RWPE2 (cell line): ENCODE data around the gene TMBIM1.

Experiments used
- ATAC-seq: fragments of 200-7000 bp; cut with Tn5 transposase; 3 replicates; pipeline ENCODE4 v1.9.1; 2021; ENCODE audit warnings: low read depth
- DNase-seq: peaks from one replicate; pipeline ENCODE4 v3.0.0-alpha.2; 2020; ENCODE audit warnings: low spot score
- H3K27ac ChIP-seq: fragments of 450-650 bp; 2 replicates; pipeline ENCODE4 v1.5.1; 2017; ENCODE audit warnings: mild to moderate bottlenecking; ENCODE audit not compliant: poor library complexity, severe bottlenecking
- H3K27me3 ChIP-seq: fragments of 250-450 bp; sonication (Bioruptor Pico); 2 replicates; pipeline ENCODE4 v1.5.1; 2021; ENCODE audit warnings: mild to moderate bottlenecking, moderate library complexity; ENCODE audit not compliant: insufficient read depth, poor library complexity, severe bottlenecking
- H3K36me3 ChIP-seq: fragments of 250-450 bp; sonication (Bioruptor Pico); 2 replicates; pipeline ENCODE4 v1.5.1; 2020; ENCODE audit warnings: low read depth, mild to moderate bottlenecking, moderate library complexity
- H3K4me1 ChIP-seq: fragments of 250-450 bp; sonication (Bioruptor Pico); 2 replicates; pipeline ENCODE4 v1.5.1; 2021; ENCODE audit warnings: mild to moderate bottlenecking, moderate library complexity; ENCODE audit not compliant: insufficient read depth, poor library complexity, severe bottlenecking
- H3K4me3 ChIP-seq: fragments of 250-450 bp; sonication (Bioruptor Pico); 2 replicates; pipeline ENCODE4 v1.5.1; 2021; ENCODE audit warnings: mild to moderate bottlenecking, moderate library complexity; ENCODE audit not compliant: severe bottlenecking
- H3K9me3 ChIP-seq: fragments of 250-450 bp; sonication (Bioruptor Pico); 2 replicates; pipeline ENCODE4 v1.5.1; 2021; ENCODE audit warnings: mild to moderate bottlenecking, moderate library complexity; ENCODE audit not compliant: severe bottlenecking
- TF ChIP-seq, protein P1 (sequence below): fragments of 450-650 bp; IDR thresholded peaks from one replicate; pipeline ENCODE4 v1.5.1; 2017; ENCODE audit warnings: mild to moderate bottlenecking, moderate library complexity; ENCODE audit not compliant: poor library complexity, severe bottlenecking

The TMBIM1 gene

DNA sequence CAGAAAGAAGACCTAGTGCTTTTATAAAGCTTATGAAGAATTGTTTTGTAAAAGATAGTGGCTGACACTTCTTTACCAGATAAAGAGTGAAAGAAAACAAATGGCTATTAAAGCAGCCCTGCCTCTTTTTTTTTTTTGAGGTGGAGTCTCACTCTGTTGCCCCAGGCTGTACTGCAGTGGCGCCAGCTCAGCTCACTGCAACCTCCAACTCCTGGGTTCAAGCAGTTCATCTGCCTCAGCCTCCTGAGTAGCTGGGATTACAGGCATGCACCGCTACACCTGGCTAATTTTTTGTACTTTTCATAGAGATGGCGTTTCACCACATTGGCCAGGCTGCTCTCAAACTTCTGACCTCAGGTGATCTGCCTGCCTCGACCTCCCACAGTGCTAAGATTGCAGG lies 62.5 kb downstream of the TMBIM1 start:
- peak; percentile 60 for ATAC-seq
- peaks cover 31% of the 10 kb centered on the region for H3K4me1 ChIP-seq
- H3K36me3 ChIP-seq = peaks cover 95% of the 10 kb centered on the region

DNA sequence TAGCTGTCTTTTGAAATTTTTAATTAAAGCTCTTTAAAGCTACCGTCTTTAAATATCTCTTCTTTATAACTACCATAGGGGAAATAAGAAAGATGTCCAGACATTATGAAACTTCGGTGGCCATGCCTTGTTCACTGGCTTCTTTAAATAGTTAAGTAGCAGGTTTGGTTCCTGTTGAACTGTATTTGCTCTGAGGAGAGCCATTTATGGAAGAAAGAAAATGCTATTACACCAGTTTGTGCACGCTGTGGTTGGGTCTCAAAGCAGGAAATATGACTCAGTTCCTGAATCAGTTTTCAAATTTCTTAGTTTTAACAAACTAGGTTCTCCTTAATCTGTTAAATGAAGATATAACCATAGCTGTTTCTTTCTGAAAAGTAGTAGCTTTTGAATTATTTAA lies 63.1 kb downstream of the TMBIM1 start:
- peak overlapping the region; percentile 96 for H3K27ac ChIP-seq
- DNase-seq (no peak), ATAC-seq (peak; percentile 96)
- H3K36me3 ChIP-seq = peaks cover 95% of the 10 kb centered on the region
- H3K27me3 ChIP-seq = no peaks in the 10 kb centered on the region
- H3K4me1 ChIP-seq = peaks cover 31% of the 10 kb centered on the region
- H3K9me3 ChIP-seq = no peaks in the 10 kb centered on the region
- TF ChIP-seq, protein P1, sequence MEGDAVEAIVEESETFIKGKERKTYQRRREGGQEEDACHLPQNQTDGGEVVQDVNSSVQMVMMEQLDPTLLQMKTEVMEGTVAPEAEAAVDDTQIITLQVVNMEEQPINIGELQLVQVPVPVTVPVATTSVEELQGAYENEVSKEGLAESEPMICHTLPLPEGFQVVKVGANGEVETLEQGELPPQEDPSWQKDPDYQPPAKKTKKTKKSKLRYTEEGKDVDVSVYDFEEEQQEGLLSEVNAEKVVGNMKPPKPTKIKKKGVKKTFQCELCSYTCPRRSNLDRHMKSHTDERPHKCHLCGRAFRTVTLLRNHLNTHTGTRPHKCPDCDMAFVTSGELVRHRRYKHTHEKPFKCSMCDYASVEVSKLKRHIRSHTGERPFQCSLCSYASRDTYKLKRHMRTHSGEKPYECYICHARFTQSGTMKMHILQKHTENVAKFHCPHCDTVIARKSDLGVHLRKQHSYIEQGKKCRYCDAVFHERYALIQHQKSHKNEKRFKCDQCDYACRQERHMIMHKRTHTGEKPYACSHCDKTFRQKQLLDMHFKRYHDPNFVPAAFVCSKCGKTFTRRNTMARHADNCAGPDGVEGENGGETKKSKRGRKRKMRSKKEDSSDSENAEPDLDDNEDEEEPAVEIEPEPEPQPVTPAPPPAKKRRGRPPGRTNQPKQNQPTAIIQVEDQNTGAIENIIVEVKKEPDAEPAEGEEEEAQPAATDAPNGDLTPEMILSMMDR = no peak
- no peak overlapping the region for H3K4me3 ChIP-seq

More for the DNA sequence above, 62.5 kb downstream of the TMBIM1 start:
- Histone ChIP-seq H3K9me3 (no peaks in the 10 kb centered on the region), H3K27ac (peak overlapping the region; percentile 96), H3K27me3 (no peaks in the 10 kb centered on the region), H3K4me3 (no peak overlapping the region)
- DNase-seq = no peak
- TF ChIP-seq, protein P1 = no peak

DNA sequence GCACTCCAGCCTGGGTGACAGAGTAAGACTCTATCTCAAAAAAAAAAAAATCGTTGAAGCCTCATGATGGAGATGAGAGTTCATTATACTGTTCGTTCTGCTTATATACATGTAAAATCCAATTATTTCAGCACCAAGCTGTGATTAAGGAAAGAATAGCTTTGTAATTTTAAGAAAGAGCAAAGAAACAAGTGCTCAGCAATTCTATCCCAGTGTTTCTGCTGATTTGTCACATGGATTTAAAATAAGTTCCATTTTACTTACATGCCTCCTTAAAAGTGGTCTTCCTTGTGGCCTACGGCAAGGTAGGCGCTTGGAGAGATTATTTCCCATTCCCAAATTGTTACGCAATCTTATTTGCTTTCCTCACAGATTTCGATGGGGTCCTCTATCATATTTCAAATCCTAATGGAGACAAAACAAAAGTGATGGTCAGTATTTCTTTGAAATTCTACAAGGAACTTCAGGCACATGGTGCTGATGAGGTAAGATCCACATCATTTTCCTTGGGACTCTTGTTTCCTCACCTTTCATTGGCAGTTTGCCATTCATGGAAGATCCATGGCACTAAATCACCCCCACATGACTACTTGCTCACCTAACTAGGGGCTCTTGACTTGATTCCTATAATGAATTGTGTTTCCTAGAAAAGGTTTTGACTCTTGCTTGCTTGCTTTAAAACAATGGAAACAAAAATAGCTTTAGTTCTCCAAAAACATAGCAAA lies 63.8 kb downstream of the TMBIM1 start:
- Histone ChIP-seq H3K27ac (peak overlapping the region; percentile 96), H3K36me3 (peaks cover 95% of the 10 kb centered on the region), H3K4me1 (peaks cover 31% of the 10 kb centered on the region), H3K4me3 (no peak overlapping the region), H3K9me3 (no peaks in the 10 kb centered on the region), H3K27me3 (no peaks in the 10 kb centered on the region)
- TF ChIP-seq, protein P1 = no peak
- ATAC-seq (peak; percentile 38; the same call in 2 of the 3 replicates), DNase-seq (no peak)

DNA sequence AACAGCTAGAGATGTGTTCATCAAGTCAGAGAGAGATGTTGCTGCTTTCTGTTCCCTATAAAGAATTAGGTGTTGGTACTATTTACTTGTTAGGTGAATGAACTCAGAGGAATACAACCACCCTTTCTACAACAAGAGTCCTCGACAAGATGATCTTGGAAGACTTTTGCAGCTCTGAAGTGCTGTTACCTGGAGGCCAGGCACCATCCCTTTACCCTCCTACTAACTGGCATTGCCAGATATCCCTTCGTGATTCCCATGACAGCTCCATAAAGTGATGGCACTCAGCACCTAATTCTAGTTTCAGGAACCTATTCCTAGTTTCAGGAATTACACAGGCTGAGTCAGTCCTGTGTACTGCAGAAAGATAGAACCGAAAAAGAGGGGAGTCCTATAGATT lies 65.4 kb downstream of the TMBIM1 start:
- Histone ChIP-seq H3K27ac (peak overlapping the region; percentile 96), H3K4me1 (peaks cover 46% of the 10 kb centered on the region)
- DNase-seq = no peak

More for the DNA sequence above, 65.4 kb downstream of the TMBIM1 start:
- H3K27me3 ChIP-seq = no peaks in the 10 kb centered on the region
- ATAC-seq = no peak
- no peak overlapping the region for H3K4me3 ChIP-seq
- TF ChIP-seq, protein P1 = no peak
- no peaks in the 10 kb centered on the region for H3K9me3 ChIP-seq
- peaks cover 94% of the 10 kb centered on the region for H3K36me3 ChIP-seq
